ENCODE results near the gene NCAPD3.
"Not testable (repeated sequence)": the region's sequence is repeated elsewhere in the genome, so short reads cannot be mapped to it uniquely, and the experiment has no call there.

Gene NCAPD3

GRCh38 chr11:134199531-134199930, 24.2 kb downstream of the NCAPD3 start:
- H3K27ac ChIP-seq (ENCODE audit: insufficient read depth, low read length, poor library complexity, severe bottlenecking), result no peak overlapping the region
- H3K36me3 ChIP-seq (ENCODE audit: control insufficient read depth, insufficient read depth, low read length), result peaks cover 26% of the 10 kb centered on the region
- H3K4me1 ChIP-seq (ENCODE audit: control insufficient read depth, insufficient read depth, low read length, poor library complexity, severe bottlenecking), result no peaks in the 10 kb centered on the region
- H3K4me3 ChIP-seq (ENCODE audit: insufficient read depth, low read depth, low read length, poor library complexity, severe bottlenecking), result no peak overlapping the region
- H3K27me3 ChIP-seq (replicated peaks; ENCODE audit: control insufficient read depth, insufficient read depth, low read length, poor library complexity, severe bottlenecking), result no peaks in the 10 kb centered on the region
- DNase-seq, result no peak
- H3K9me3 ChIP-seq (ENCODE audit: control insufficient read depth, low read length), result no peaks in the 10 kb centered on the region

- Histone ChIP-seq H3K4me1 (ENCODE audit: control insufficient read depth, insufficient read depth, low read length, poor library complexity, severe bottlenecking) (no peaks in the 10 kb centered on the region), H3K4me3 (ENCODE audit: insufficient read depth, low read depth, low read length, poor library complexity, severe bottlenecking) (no peak overlapping the region), H3K9me3 (ENCODE audit: control insufficient read depth, low read length) (no peaks in the 10 kb centered on the region), H3K36me3 (ENCODE audit: control insufficient read depth, insufficient read depth, low read length) (peaks cover 30% of the 10 kb centered on the region), H3K27me3 (replicated peaks; ENCODE audit: control insufficient read depth, insufficient read depth, low read length, poor library complexity, severe bottlenecking) (no peaks in the 10 kb centered on the region), H3K27ac (ENCODE audit: insufficient read depth, low read length, poor library complexity, severe bottlenecking) (no peak overlapping the region)
- DNase-seq, result no peak
Observed at GRCh38 chr11:134196756-134197155, 27.0 kb downstream of the NCAPD3 start.

GRCh38 chr11:134188092-134188491, 35.7 kb downstream of the NCAPD3 start:
- not testable (repeated sequence) for H3K27ac ChIP-seq (ENCODE audit: insufficient read depth, low read length, poor library complexity, severe bottlenecking); H3K4me3 ChIP-seq (ENCODE audit: insufficient read depth, low read depth, low read length, poor library complexity, severe bottlenecking); DNase-seq; H3K4me1 ChIP-seq (ENCODE audit: control insufficient read depth, insufficient read depth, low read length, poor library complexity, severe bottlenecking); H3K27me3 ChIP-seq (replicated peaks; ENCODE audit: control insufficient read depth, insufficient read depth, low read length, poor library complexity, severe bottlenecking); H3K9me3 ChIP-seq (ENCODE audit: control insufficient read depth, low read length)
- peaks cover 30% of the 10 kb centered on the region for H3K36me3 ChIP-seq (ENCODE audit: control insufficient read depth, insufficient read depth, low read length)

GRCh38 chr11:134181707-134182106, 42.1 kb downstream of the NCAPD3 start:
- Histone ChIP-seq H3K27ac (ENCODE audit: insufficient read depth, low read length, poor library complexity, severe bottlenecking) (no peak overlapping the region), H3K4me1 (ENCODE audit: control insufficient read depth, insufficient read depth, low read length, poor library complexity, severe bottlenecking) (no peaks in the 10 kb centered on the region), H3K4me3 (ENCODE audit: insufficient read depth, low read depth, low read length, poor library complexity, severe bottlenecking) (no peak overlapping the region), H3K36me3 (ENCODE audit: control insufficient read depth, insufficient read depth, low read length) (peaks cover 17% of the 10 kb centered on the region), H3K9me3 (ENCODE audit: control insufficient read depth, low read length) (no peaks in the 10 kb centered on the region), H3K27me3 (replicated peaks; ENCODE audit: control insufficient read depth, insufficient read depth, low read length, poor library complexity, severe bottlenecking) (no peaks in the 10 kb centered on the region)
- no peak for DNase-seq

- Histone ChIP-seq H3K4me3 (ENCODE audit: insufficient read depth, low read depth, low read length, poor library complexity, severe bottlenecking) (no peak overlapping the region), H3K27ac (ENCODE audit: insufficient read depth, low read length, poor library complexity, severe bottlenecking) (no peak overlapping the region), H3K27me3 (replicated peaks; ENCODE audit: control insufficient read depth, insufficient read depth, low read length, poor library complexity, severe bottlenecking) (no peaks in the 10 kb centered on the region), H3K36me3 (ENCODE audit: control insufficient read depth, insufficient read depth, low read length) (peaks cover 33% of the 10 kb centered on the region), H3K9me3 (ENCODE audit: control insufficient read depth, low read length) (no peaks in the 10 kb centered on the region), H3K4me1 (ENCODE audit: control insufficient read depth, insufficient read depth, low read length, poor library complexity, severe bottlenecking) (no peaks in the 10 kb centered on the region)
- DNase-seq, result no peak
Observed at GRCh38 chr11:134178032-134178674, 45.6 kb downstream of the NCAPD3 start.

DNA sequence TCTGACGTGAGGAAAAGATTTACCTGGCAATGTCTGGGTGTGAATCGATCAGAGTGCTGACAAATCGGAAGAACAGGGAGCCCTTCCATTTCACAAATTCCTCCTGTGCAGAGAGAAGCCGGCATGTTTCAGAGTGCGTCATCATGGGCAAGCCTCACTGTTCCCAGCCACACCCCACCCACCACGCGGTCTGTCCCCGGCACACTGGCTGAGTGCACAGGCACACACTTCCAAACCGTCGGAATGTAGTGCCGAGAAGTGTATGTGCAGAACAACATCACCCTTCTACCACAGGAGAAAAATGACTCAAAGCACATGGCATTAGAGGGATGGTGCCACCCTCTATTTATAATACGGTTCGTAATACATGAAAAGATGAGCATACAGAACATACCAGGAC, 47.5 kb downstream of the NCAPD3 start:
- no peaks in the 10 kb centered on the region for H3K9me3 ChIP-seq (ENCODE audit: control insufficient read depth, low read length)
- no peak overlapping the region for H3K27ac ChIP-seq (ENCODE audit: insufficient read depth, low read length, poor library complexity, severe bottlenecking)
- H3K4me3 ChIP-seq (ENCODE audit: insufficient read depth, low read depth, low read length, poor library complexity, severe bottlenecking), result no peak overlapping the region
- H3K36me3 ChIP-seq (ENCODE audit: control insufficient read depth, insufficient read depth, low read length), result peaks cover 41% of the 10 kb centered on the region
- H3K27me3 ChIP-seq (replicated peaks; ENCODE audit: control insufficient read depth, insufficient read depth, low read length, poor library complexity, severe bottlenecking), result no peaks in the 10 kb centered on the region
- no peak for DNase-seq
- H3K4me1 ChIP-seq (ENCODE audit: control insufficient read depth, insufficient read depth, low read length, poor library complexity, severe bottlenecking), result no peaks in the 10 kb centered on the region

GRCh38 chr11:134173296-134173695, 50.5 kb downstream of the NCAPD3 start:
- no peaks in the 10 kb centered on the region for H3K9me3 ChIP-seq (ENCODE audit: control insufficient read depth, low read length)
- no peak overlapping the region for H3K27ac ChIP-seq (ENCODE audit: insufficient read depth, low read length, poor library complexity, severe bottlenecking)
- no peak overlapping the region for H3K4me3 ChIP-seq (ENCODE audit: insufficient read depth, low read depth, low read length, poor library complexity, severe bottlenecking)
- no peak for DNase-seq
- H3K36me3 ChIP-seq (ENCODE audit: control insufficient read depth, insufficient read depth, low read length), result peaks cover 49% of the 10 kb centered on the region
- no peaks in the 10 kb centered on the region for H3K27me3 ChIP-seq (replicated peaks; ENCODE audit: control insufficient read depth, insufficient read depth, low read length, poor library complexity, severe bottlenecking)
- H3K4me1 ChIP-seq (ENCODE audit: control insufficient read depth, insufficient read depth, low read length, poor library complexity, severe bottlenecking), result no peaks in the 10 kb centered on the region

GRCh38 chr11:134171951-134172350, 51.8 kb downstream of the NCAPD3 start:
- no peak overlapping the region for H3K27ac ChIP-seq (ENCODE audit: insufficient read depth, low read length, poor library complexity, severe bottlenecking)
- no peak for DNase-seq
- H3K27me3 ChIP-seq (replicated peaks; ENCODE audit: control insufficient read depth, insufficient read depth, low read length, poor library complexity, severe bottlenecking), result no peaks in the 10 kb centered on the region
- H3K36me3 ChIP-seq (ENCODE audit: control insufficient read depth, insufficient read depth, low read length), result peaks cover 52% of the 10 kb centered on the region
- H3K4me3 ChIP-seq (ENCODE audit: insufficient read depth, low read depth, low read length, poor library complexity, severe bottlenecking), result no peak overlapping the region
- H3K4me1 ChIP-seq (ENCODE audit: control insufficient read depth, insufficient read depth, low read length, poor library complexity, severe bottlenecking), result no peaks in the 10 kb centered on the region
- H3K9me3 ChIP-seq (ENCODE audit: control insufficient read depth, low read length), result no peaks in the 10 kb centered on the region

DNA sequence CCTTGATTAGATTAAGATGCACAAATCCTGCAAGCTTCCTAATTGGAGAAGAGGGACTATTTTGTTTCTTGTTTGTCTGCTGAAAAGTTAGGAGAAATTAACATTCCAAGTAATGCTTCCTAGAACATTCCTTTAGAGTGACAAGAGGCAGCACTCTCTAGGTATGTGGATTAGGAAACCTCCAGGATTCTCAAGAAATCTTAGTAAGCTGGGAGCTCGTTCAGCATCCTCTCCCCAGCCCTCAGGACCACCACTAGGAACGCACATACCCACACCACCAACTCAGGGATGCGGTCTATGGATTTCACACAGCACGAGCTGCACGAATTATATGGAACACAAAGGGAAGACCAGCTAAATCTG, 52.9 kb downstream of the NCAPD3 start:
- Histone ChIP-seq H3K4me1 (ENCODE audit: control insufficient read depth, insufficient read depth, low read length, poor library complexity, severe bottlenecking) (no peaks in the 10 kb centered on the region), H3K4me3 (ENCODE audit: insufficient read depth, low read depth, low read length, poor library complexity, severe bottlenecking) (no peak overlapping the region), H3K9me3 (ENCODE audit: control insufficient read depth, low read length) (no peaks in the 10 kb centered on the region), H3K27me3 (replicated peaks; ENCODE audit: control insufficient read depth, insufficient read depth, low read length, poor library complexity, severe bottlenecking) (no peaks in the 10 kb centered on the region), H3K27ac (ENCODE audit: insufficient read depth, low read length, poor library complexity, severe bottlenecking) (no peak overlapping the region), H3K36me3 (ENCODE audit: control insufficient read depth, insufficient read depth, low read length) (peaks cover 42% of the 10 kb centered on the region)
- DNase-seq, result no peak

- Histone ChIP-seq H3K36me3 (ENCODE audit: control insufficient read depth, insufficient read depth, low read length) (peaks cover 37% of the 10 kb centered on the region), H3K27ac (ENCODE audit: insufficient read depth, low read length, poor library complexity, severe bottlenecking) (no peak overlapping the region), H3K9me3 (ENCODE audit: control insufficient read depth, low read length) (no peaks in the 10 kb centered on the region), H3K4me3 (ENCODE audit: insufficient read depth, low read depth, low read length, poor library complexity, severe bottlenecking) (no peak overlapping the region), H3K27me3 (replicated peaks; ENCODE audit: control insufficient read depth, insufficient read depth, low read length, poor library complexity, severe bottlenecking) (no peaks in the 10 kb centered on the region), H3K4me1 (ENCODE audit: control insufficient read depth, insufficient read depth, low read length, poor library complexity, severe bottlenecking) (no peaks in the 10 kb centered on the region)
- DNase-seq, result no peak
Observed at GRCh38 chr11:134170177-134170918, 53.4 kb downstream of the NCAPD3 start.
